GM21723 (cell line): Measurements from ENCODE around the gene EFNB1.

Experiments used
- ATAC-seq: cut with Tn5 transposase; IDR thresholded peaks from one replicate; pipeline ENCODE4 v1.9.1; 2021; ENCODE audit warnings: mild to moderate bottlenecking, moderate library complexity; ENCODE audit not compliant: unreplicated experiment

Gene EFNB1

DNA sequence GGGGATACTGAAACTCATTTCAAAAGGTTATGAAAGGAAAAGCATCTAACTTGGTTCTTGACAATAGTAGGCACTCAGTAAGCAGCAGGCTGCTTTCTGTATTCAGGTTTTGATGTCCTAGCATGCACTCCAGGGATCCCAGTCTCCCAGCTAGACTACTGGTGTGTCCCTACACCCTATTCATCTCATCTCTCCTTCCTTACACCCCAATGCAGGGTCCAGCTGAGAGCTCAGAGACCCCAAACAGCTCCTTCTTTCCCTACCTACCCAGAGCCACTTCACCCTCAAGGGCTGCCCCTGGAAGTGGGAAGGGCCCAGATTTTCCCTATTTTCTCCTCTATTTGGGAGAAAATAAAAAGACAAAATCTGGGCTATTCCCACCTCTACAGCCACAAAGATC, 1.6 kb upstream of the EFNB1 start:
- no peak for ATAC-seq

DNA sequence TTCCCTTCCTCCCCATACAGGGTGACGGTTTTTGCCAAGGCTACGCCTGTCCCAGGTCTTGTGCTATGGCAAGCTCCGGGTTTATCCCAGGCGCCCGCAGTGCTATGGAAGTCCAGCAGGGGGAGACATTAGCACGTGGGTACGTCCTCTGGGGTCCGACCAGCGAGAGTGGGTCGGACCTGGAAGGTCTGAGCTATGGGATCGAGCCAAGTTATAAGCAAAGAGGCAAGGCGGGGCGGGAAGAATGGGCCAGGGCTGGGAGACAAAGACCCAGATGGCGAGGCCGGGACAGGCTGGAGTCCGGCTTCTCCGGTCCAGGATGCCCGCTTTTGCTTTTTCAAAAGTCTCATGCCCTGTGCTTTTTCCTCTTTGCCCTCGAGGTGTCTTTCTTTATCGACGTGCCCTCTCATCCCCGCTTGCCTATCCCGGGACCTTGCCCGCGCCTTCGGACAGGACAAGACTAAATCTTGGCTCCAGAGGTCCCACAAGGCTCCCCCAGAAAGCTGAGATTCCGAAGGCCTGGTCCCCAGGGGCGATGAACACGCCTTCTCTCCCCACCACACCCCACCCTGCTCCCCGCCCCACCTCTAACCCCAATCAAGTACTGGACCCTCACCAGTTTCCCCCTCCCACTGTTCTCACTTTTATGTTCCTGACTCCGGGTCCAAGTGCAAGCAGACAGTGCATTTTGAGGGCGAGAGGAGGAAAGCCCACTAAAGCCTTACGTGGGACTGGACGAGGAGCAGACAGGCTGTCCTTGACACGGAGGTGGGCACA, 785 bp upstream of the EFNB1 start:
- no peak for ATAC-seq

DNA sequence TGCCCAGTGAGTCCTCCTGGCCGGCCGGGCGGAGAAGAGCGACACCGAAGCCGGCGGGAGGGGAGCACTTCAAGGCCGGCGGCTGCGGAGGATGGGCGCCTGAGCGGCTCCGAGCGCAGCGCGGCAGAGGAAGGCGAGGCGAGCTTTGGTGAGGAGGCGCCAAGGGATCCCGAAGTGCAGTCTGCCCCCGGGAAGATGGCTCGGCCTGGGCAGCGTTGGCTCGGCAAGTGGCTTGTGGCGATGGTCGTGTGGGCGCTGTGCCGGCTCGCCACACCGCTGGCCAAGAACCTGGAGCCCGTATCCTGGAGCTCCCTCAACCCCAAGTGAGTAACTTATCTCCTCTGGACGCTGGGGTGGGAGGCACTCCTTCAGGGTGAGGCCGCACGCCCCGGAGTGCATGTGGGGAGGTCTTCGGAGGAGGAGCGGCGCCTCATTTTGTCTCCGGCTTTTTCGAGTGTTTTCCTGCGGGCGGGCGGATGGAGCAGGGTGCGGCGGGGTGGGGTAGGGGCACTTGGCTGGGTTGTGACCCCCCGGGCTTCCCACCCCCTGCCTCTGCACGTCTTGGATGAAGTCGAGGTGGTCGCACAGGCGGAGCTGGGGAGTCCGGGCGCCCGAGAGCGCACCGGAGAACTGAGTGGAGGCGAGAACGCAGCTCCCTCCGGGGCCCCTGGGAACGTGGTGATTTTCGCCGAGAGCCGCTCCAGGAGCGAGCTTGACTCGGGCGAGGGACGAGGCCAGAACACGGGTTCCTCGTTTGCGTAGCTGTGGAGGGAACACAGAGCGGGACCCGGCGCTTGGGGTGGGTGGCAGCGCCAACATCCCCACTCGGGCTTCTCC, 979 bp downstream of the EFNB1 start:
- no peak for ATAC-seq

- ATAC-seq = no peak
Measured at GRCh38 chrX:68830419-68831404, 1.9 kb downstream of the EFNB1 start.

DNA sequence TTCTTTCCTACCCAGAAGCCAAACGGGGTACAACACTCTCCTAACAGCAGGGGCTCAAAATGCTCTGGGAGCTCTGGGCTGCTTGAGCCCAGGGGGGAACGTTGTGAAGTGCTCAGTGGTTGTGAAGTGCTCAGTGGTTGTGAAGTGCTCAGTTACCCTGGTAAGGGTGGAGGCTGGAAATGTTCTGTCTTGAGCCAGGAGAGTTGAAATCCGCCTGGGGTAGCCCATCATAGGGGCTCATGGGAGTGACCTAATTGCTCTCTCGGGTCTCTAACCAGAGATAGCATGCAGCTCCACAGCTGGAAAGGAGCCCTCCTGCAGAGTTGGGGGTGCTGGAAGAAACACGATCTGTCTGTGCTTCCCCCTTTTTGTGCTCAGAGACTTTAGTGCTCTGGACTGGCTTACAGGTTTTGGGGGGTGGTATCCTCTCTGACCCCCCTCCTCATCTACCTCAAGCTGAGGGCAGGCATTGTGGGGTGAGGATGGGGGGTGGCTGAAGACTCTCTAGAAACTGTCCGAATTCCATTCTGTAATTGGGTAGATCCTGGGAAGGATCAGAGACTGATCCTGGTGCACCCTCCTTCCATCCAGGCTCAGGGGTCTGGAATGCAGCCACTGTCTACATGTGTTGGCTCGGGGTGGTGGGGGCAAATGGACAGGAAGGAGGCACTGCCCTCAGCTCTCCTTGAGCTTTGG, 2.7 kb downstream of the EFNB1 start:
- no peak for ATAC-seq

DNA sequence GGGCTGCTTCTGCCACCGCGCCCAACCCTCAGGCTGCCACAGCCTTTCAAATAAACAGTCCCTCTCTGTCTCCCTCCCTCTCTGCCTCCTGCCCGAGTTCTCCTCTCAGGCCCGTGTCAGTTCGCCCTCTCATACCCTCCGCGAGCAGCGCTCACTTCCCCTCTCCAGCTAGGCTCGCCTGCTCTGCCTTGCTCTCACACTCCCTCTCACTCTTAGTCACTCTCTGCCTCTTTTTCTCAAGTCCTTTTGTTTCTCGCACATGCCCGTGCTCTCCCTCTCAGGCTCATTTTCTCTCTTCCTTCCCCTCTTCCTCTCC, 3.2 kb downstream of the EFNB1 start:
- ATAC-seq = peak; percentile 40

- no peak for ATAC-seq
Measured at GRCh38 chrX:68832516-68833447, 4.0 kb downstream of the EFNB1 start.

DNA sequence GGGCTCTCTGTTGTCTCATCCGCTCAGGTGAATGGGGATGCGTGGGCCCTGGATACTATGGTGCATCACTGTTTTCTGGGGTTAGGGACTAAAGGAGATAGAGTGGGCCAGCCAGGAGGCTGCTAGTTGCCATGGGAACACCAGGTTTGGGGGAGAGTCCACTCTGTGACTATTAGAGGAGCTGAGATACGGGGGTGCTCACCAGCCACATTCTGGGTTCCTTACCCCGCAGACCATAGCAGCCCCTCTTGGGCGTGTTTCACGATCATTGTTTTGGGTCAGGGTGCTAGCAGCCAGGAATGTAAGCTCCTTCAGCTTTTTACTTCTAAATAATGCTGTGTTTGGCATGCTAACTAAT, 4.6 kb downstream of the EFNB1 start:
- ATAC-seq = no peak

DNA sequence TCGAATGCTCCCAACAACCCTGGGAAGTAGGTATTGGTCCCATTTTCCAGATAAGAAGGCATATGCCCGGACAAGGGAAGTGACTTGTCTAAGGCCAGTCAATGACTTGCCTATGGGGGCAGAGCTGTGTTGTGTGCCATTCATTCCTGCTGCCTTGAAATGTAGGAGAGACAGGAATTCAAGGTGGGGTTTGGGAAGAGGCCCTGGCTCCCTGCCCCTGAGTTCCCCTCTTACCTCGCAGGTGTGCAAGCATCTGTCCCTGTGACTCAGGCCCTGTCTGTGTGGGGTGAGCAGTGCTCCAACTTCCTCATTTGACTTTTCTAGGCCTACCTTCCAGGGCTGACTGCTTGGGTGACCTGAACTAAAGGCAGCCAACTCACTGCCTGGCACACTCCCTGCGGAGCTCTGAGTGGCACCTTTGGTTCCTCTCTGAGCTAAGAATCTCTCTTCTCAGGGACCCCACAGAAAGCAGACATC, 5.1 kb downstream of the EFNB1 start:
- no peak for ATAC-seq

GRCh38 chrX:68834371-68835103, 5.7 kb downstream of the EFNB1 start:
- no peak for ATAC-seq

DNA sequence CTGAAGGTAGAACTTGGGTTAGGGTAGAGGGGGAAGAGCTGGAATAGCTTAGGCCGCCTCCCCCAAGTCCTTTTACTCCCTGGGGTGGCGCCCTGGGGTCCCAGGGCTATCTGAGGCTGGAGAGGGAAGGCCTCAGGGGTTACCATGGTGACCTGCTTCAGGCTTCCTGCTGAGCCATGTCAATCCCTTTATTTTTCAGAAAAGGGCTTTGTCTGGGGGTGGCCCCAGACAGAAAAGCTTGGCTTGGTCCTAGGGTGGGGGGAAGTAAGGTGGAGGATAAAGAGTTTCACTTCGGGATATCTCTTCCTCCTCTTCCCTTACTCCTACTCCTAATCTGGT, 6.3 kb downstream of the EFNB1 start:
- ATAC-seq = no peak

GRCh38 chrX:68835468-68835867, 6.6 kb downstream of the EFNB1 start:
- no peak for ATAC-seq

DNA sequence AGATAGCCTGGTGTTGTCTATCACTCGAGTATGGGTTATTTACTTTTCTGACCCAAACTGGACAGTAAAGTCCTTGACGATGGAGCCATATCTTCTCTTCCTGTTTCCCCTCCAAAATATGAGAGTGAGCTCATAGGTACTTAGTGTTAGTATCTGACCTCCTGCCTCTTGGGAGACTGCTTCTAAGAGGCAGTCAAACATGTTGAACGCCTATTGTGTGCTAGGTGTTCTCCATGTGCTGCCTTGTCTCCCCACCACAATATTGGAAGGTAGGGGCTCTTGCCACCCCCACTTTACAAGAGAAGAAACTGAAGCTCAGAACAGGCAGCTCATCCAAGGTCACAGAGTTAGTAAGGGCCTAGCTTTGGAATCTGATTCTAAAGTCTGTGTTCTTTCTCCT, 8.3 kb downstream of the EFNB1 start:
- no peak for ATAC-seq

DNA sequence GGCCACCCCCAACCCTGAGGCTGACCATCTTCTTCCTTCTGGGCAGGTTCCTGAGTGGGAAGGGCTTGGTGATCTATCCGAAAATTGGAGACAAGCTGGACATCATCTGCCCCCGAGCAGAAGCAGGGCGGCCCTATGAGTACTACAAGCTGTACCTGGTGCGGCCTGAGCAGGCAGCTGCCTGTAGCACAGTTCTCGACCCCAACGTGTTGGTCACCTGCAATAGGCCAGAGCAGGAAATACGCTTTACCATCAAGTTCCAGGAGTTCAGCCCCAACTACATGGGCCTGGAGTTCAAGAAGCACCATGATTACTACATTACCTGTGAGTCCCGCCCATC, 9.7 kb downstream of the EFNB1 start:
- no peak for ATAC-seq

- ATAC-seq = no peak
Measured at GRCh38 chrX:68839771-68840170, 10.9 kb downstream of the EFNB1 start.

DNA sequence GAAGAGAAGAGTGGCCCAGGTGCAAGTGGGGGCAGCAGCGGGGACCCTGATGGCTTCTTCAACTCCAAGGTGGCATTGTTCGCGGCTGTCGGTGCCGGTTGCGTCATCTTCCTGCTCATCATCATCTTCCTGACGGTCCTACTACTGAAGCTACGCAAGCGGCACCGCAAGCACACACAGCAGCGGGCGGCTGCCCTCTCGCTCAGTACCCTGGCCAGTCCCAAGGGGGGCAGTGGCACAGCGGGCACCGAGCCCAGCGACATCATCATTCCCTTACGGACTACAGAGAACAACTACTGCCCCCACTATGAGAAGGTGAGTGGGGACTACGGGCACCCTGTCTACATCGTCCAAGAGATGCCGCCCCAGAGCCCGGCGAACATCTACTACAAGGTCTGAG, 11.4 kb downstream of the EFNB1 start:
- no peak for ATAC-seq

DNA sequence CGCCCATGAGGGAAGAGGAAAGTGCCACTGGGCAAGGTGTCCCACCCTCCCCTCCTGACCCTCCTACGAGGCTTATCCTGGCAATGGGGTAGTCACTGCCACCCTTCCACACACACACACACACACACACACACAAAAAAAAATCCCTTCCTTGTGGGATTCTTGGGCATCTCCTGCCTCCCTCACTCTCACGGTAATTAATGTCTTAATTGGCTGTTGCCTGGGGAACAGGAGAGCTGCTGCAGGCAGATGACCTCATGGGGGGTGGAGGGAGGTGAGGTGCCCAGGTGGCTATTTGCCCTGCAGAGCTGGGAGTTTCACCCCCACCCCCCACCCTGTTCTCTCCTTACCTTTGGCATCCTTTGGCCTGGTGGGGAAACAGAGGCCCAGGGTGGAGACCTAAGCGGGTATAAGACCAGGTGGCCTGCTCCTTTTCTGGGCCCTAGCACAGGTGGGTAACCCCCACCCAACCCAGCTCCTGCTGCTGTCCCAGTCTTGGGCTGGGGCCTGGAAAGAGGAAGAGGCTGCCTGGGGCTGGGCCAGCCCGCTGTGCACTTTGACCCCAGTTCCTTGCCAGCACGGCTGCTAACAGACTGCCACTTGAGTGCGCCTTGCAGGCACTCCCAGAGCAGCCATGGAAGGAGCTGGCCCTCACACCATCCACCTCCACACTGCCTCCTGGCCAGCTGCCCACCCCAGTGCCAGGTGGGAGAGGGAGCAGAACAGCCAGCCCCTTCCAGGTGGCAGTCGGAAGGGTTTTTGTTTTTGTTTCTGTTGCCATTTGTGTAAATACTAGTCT, 12.6 kb downstream of the EFNB1 start:
- ATAC-seq = no peak

- ATAC-seq = no peak
Measured at GRCh38 chrX:68842351-68842750, 13.5 kb downstream of the EFNB1 start.
